ENCODE results near the gene UNC5C. TPM values are rescaled to one million over a fixed set of nuclear protein-coding genes. Genes with fewer than 3 reads are reported as not detected.

Gene UNC5C
- total and polyA plus RNA-seq, 2 of the 4 experiments (the other 2 are of a cell fraction) = under 0.01 TPM

DNA sequence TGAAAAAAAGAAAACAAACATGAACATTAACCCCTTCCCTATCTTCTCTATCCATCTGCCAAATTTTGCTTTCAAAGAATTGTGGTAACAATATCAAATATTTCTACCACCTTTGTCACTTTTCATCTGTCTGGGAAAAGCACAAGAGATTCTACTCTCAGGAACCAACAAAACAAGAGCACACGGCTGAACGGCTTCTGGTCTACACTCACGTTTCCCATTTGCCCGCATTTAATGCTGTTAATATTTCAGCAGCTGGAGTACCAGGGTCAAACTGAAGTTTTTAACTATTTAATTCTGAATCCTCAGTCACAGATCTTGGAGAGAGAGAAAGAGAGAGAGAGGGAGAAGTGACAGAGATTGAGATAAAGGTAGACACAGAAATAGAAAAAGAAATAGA, 91.4 kb downstream of the UNC5C start:
- dilution Hi-C loops (cut with HindIII; ENCODE audit: low sequenced_read_pairs, unreplicated experiment) = no loop called here
- no peak overlapping the region for H3K23ac ChIP-seq (ENCODE audit: low read depth, low read length)
- CTCF ChIA-PET = interaction anchor here (0.6 kb wide), 1 partner anchor 75 kb away, joined by 3 read pairs; no protein-coding TSS in a partner anchor

More for the DNA sequence above, 91.4 kb downstream of the UNC5C start:
- Histone ChIP-seq H3K27me3 (ENCODE audit: control insufficient read depth, insufficient read depth, low read length) (no peaks in the 10 kb centered on the region), H4K5ac (ENCODE audit: low read depth, low read length) (no peak overlapping the region), H4K20me1 (ENCODE audit: insufficient read depth, low read length) (no peaks in the 10 kb centered on the region), H3K79me1 (ENCODE audit: low read depth in 1 of 2, low read length in 2 of 2) (no peaks in the 10 kb centered on the region), H3K56ac (ENCODE audit: extremely low read depth, insufficient read depth, low read length) (no peak overlapping the region), H2BK20ac (ENCODE audit: low read depth, low read length) (no peak overlapping the region), H2AK5ac (ENCODE audit: low read depth, low read length) (no peak overlapping the region), H2BK5ac (ENCODE audit: low read depth, low read length, poor library complexity, severe bottlenecking) (no peak overlapping the region), H3K36me3 (ENCODE audit: control insufficient read depth, insufficient read depth, low read length) (no peaks in the 10 kb centered on the region), H2BK120ac (ENCODE audit: low read depth, low read length) (no peak overlapping the region), H3K9ac (ENCODE audit: low read depth, low read length) (no peak overlapping the region), H3K4me3 (ENCODE audit: insufficient read depth, low read depth, low read length) (no peak overlapping the region), H4K8ac (ENCODE audit: low read depth in 2 of 2, low read length in 2 of 2) (no peak overlapping the region), H4K91ac (ENCODE audit: insufficient read depth, low read depth, low read length) (no peak overlapping the region), H3K4ac (ENCODE audit: low read depth, low read length) (no peak overlapping the region), H3K9me3 (ENCODE audit: control insufficient read depth, insufficient read depth, low read length) (no peaks in the 10 kb centered on the region), H3K14ac (replicated peaks; ENCODE audit: low read depth, low read length) (no peak overlapping the region), H2BK15ac (ENCODE audit: low read depth, low read length) (no peak overlapping the region), H3K4me2 (ENCODE audit: low read depth, low read length) (no peak overlapping the region), H3K18ac (ENCODE audit: low read depth, low read length) (no peak overlapping the region), H3K27ac (ENCODE audit: insufficient read depth, low read length) (no peak overlapping the region), H2AK9ac (replicated peaks; ENCODE audit: low read depth, low read length, poor library complexity) (no peak overlapping the region), H3K4me1 (ENCODE audit: control insufficient read depth, insufficient read depth, low read length) (no peaks in the 10 kb centered on the region), H2AFZ (replicated peaks; ENCODE audit: low read length, poor library complexity) (no peak overlapping the region), H3K9me1 (ENCODE audit: insufficient read depth, low read length) (no peaks in the 10 kb centered on the region)
- no TSS peak for BruUV-seq (replicated peaks)
- intact Hi-C loops (cut with micrococcal nuclease) = no loop called here
- no CpG with 5 or more reads among the region's 4 CpGs for WGBS, 2 experiments (ENCODE audit: extremely low coverage in 2 of 2, insufficient read length in 1 of 2)
- ATAC-seq (ENCODE audit: low read depth) (no peak), DNase-seq (no peak)
- in situ Hi-C loops (cut with MboI; ENCODE audit: low sequenced_read_pairs) = no loop called here
- TF ChIP-seq RCOR1 (IDR thresholded peaks at IDR 0.05; ENCODE audit: insufficient replicate concordance, low read length) = no peak
- no peak for TF ChIP-seq SMC3 (IDR thresholded peaks at IDR 0.05; ENCODE audit: low read depth, low read length)
- no peak for TF ChIP-seq MAFK (IDR thresholded peaks at IDR 0.05; ENCODE audit: low read depth, low read length)
- TF ChIP-seq FOS (IDR thresholded peaks at IDR 0.05; ENCODE audit: low read depth, low read length) = no peak
- TF ChIP-seq, protein P1, sequence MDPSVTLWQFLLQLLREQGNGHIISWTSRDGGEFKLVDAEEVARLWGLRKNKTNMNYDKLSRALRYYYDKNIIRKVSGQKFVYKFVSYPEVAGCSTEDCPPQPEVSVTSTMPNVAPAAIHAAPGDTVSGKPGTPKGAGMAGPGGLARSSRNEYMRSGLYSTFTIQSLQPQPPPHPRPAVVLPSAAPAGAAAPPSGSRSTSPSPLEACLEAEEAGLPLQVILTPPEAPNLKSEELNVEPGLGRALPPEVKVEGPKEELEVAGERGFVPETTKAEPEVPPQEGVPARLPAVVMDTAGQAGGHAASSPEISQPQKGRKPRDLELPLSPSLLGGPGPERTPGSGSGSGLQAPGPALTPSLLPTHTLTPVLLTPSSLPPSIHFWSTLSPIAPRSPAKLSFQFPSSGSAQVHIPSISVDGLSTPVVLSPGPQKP (IDR thresholded peaks at IDR 0.05; ENCODE audit: borderline replicate concordance, low read depth, low read length) = no peak
- TF ChIP-seq, protein P2, sequence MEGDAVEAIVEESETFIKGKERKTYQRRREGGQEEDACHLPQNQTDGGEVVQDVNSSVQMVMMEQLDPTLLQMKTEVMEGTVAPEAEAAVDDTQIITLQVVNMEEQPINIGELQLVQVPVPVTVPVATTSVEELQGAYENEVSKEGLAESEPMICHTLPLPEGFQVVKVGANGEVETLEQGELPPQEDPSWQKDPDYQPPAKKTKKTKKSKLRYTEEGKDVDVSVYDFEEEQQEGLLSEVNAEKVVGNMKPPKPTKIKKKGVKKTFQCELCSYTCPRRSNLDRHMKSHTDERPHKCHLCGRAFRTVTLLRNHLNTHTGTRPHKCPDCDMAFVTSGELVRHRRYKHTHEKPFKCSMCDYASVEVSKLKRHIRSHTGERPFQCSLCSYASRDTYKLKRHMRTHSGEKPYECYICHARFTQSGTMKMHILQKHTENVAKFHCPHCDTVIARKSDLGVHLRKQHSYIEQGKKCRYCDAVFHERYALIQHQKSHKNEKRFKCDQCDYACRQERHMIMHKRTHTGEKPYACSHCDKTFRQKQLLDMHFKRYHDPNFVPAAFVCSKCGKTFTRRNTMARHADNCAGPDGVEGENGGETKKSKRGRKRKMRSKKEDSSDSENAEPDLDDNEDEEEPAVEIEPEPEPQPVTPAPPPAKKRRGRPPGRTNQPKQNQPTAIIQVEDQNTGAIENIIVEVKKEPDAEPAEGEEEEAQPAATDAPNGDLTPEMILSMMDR (conservative IDR thresholded peaks at IDR 0.05; ENCODE audit: low read depth, low read length) = no peak
- TF ChIP-seq RFX5 (IDR thresholded peaks at IDR 0.05; ENCODE audit: low read depth, low read length) = no peak
- no peak for TF ChIP-seq BHLHE40 (IDR thresholded peaks at IDR 0.05; ENCODE audit: low read depth, low read length)
- no peak for TF ChIP-seq POLR2A (IDR thresholded peaks at IDR 0.05; ENCODE audit: low read depth, low read length)
- TF ChIP-seq MAZ (IDR thresholded peaks at IDR 0.05; ENCODE audit: borderline replicate concordance, low read depth, low read length) = no peak
- no peak for TF ChIP-seq NFE2L2 (IDR thresholded peaks at IDR 0.05; ENCODE audit: low read depth, low read length)
- TF ChIP-seq, protein P3, sequence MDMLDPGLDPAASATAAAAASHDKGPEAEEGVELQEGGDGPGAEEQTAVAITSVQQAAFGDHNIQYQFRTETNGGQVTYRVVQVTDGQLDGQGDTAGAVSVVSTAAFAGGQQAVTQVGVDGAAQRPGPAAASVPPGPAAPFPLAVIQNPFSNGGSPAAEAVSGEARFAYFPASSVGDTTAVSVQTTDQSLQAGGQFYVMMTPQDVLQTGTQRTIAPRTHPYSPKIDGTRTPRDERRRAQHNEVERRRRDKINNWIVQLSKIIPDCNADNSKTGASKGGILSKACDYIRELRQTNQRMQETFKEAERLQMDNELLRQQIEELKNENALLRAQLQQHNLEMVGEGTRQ (IDR thresholded peaks at IDR 0.05; ENCODE audit: low read depth, low read length) = no peak
- no peak for TF ChIP-seq CHD1 (IDR thresholded peaks at IDR 0.05; ENCODE audit: low read depth, low read length)
- TF ChIP-seq MXI1 (IDR thresholded peaks at IDR 0.05; ENCODE audit: borderline replicate concordance, low read depth, low read length) = no peak
- no peak for TF ChIP-seq RAD21 (IDR thresholded peaks at IDR 0.05; ENCODE audit: low read length)
- no peak for TF ChIP-seq CEBPB (IDR thresholded peaks at IDR 0.05; ENCODE audit: low read depth, low read length)
- POLR2A ChIA-PET (ENCODE audit: unreplicated experiment) = no interaction called here
